GM12878 (cell line): ENCODE results near the gene C18orf63. TPM values are rescaled to one million over a fixed set of nuclear protein-coding genes. Genes with fewer than 3 reads are reported as not detected.

ENCODE experiments used
- ATAC-seq: fragments of 200-7000 bp; cut with Tn5 transposase; 3 replicates; pipeline ENCODE4 v1.9.1; 2020; ENCODE audit warnings: mild to moderate bottlenecking, moderate library complexity
- BruUV-seq: library from RNA; stranded (reverse); fragments of 400-500 nt; replicated peaks from 2 replicates; lab custom pipeline; 2021; lab: Mats Ljungman, UMichigan
- CTCF ChIA-PET: fragments of 300-600 bp; sonication (Branson Sonifier 250); formaldehyde crosslinking; extraction: SDS; loops from one replicate; lab custom pipeline; 2021; ENCODE audit warnings: inconsistent platforms; lab: Yijun Ruan, JAX
- POLR2A ChIA-PET: fragments of 350-600 bp; formaldehyde crosslinking; extraction: SDS; loops from one replicate; lab custom pipeline; 2021; ENCODE audit warnings: inconsistent platforms; lab: Charles Lee
- RAD21 ChIA-PET: fragments of 300-600 bp; sonication (Branson Sonifier 250); formaldehyde crosslinking; loops from one replicate; lab custom pipeline; 2023; ENCODE audit warnings: antibody characterized with exemption; ENCODE audit not compliant: unreplicated experiment; lab: Charles Lee
- SMC1A ChIA-PET: fragments of 300-600 bp; sonication (Branson Sonifier 250); formaldehyde crosslinking; loops from one replicate; lab custom pipeline; 2023; ENCODE audit not compliant: unreplicated experiment, uncharacterized antibody; lab: Charles Lee
- DNase-seq: peaks from one replicate; pipeline ENCODE4 v3.0.0-alpha.2; 2011; ENCODE audit warnings: low read depth, low spot score
- FAIRE-seq: peaks from 3 replicates; lab custom pipeline; 2011; peaks lifted over from hg19 to GRCh38; lab: Jason Lieb, UNC
- H2AFZ ChIP-seq: 2 replicates; pipeline ENCODE4 v1.6.0; 2011; ENCODE audit warnings: low read depth, low read length, control low read depth; ENCODE audit not compliant: control insufficient read depth
- H3K27ac ChIP-seq: 2 replicates; pipeline ENCODE4 v1.5.1; 2011; ENCODE audit warnings: control low read depth; ENCODE audit not compliant: control insufficient read depth, insufficient read depth
- H3K27me3 ChIP-seq, 2 experiments: replicated peaks in 1 of 2; 2 replicates each; pipeline versions ENCODE4 v1.6.0 to v1.6.1; 2011; ENCODE audit warnings: low read length in 1 of 2; ENCODE audit not compliant: control insufficient read depth in 2 of 2, insufficient read depth in 2 of 2
- H3K36me3 ChIP-seq, 2 experiments: 2 replicates each; pipeline ENCODE4 v1.5.1; 2011; ENCODE audit warnings: low read length in 1 of 2; ENCODE audit not compliant: control insufficient read depth in 2 of 2, insufficient read depth in 2 of 2
- H3K4me1 ChIP-seq: 2 replicates; pipeline ENCODE4 v1.6.1; 2011; ENCODE audit warnings: mild to moderate bottlenecking, low read length, moderate library complexity, mixed read lengths; ENCODE audit not compliant: control insufficient read depth, insufficient read depth
- H3K4me2 ChIP-seq: 2 replicates; pipeline ENCODE4 v1.6.0; 2011; ENCODE audit warnings: control low read depth; ENCODE audit not compliant: control insufficient read depth, insufficient read depth
- H3K4me3 ChIP-seq: fragments of 200-600 bp; sonication (generic); 2 replicates; pipeline ENCODE4 v1.5.1; 2016
- H3K79me2 ChIP-seq: 2 replicates; pipeline ENCODE4 v1.6.0; 2011; ENCODE audit warnings: low read length; ENCODE audit not compliant: control insufficient read depth, insufficient read depth
- H3K9ac ChIP-seq: 2 replicates; pipeline ENCODE4 v1.8.0; 2011; ENCODE audit warnings: low read length, control low read depth, mixed read lengths; ENCODE audit not compliant: control insufficient read depth, insufficient read depth
- H3K9me3 ChIP-seq: replicated peaks from 3 replicates; pipeline ENCODE4 v1.5.1; 2011; ENCODE audit warnings: mild to moderate bottlenecking, low read length; ENCODE audit not compliant: control insufficient read depth, insufficient read depth
- H4K20me1 ChIP-seq: 2 replicates; pipeline ENCODE4 v1.6.0; 2011; ENCODE audit not compliant: control insufficient read depth, insufficient read depth
- PAX5 ChIP-seq: IDR thresholded peaks from 2 replicates; pipeline ENCODE4 v1.6.1; 2011; ENCODE audit warnings: low read depth, low read length, borderline replicate concordance
- RB1 ChIP-seq: fragments of 450-650 bp; formaldehyde crosslinking; IDR thresholded peaks from 2 replicates; pipeline ENCODE4 v1.6.1; 2017; ENCODE audit warnings: mild to moderate bottlenecking, borderline replicate concordance
- SMC3 ChIP-seq: IDR thresholded peaks from 2 replicates; pipeline ENCODE4 v1.6.1; 2011; ENCODE audit warnings: low read length, improper control_type of control experiment, borderline replicate concordance
- SUZ12 ChIP-seq: fragments of 200-600 bp; sonication (generic); IDR thresholded peaks from one replicate; pipeline ENCODE4 v1.6.1; 2018; ENCODE audit warnings: antibody characterized with exemption, mild to moderate bottlenecking; ENCODE audit not compliant: unreplicated experiment
- ZSCAN29 ChIP-seq: fragments of 450-650 bp; IDR thresholded peaks from 2 replicates; pipeline ENCODE4 v1.6.1; 2017; ENCODE audit warnings: mild to moderate bottlenecking, moderate library complexity
- WGBS: methylation state at CpG from one replicate; pipeline ENCODE4 v1.1.6; 2016; ENCODE audit warnings: low lambda C conversion rate; ENCODE audit not compliant: insufficient replicate concordance, insufficient coverage; ENCODE audit errors: missing lambda C conversion rate; 5-methylcytosine and 5-hydroxymethylcytosine counted together
- in situ Hi-C: fragments of 300-500 bp; cut with MboI; formaldehyde crosslinking; loops from 9 replicates; pipeline ENCODE4 v1.14.3; 2018; ENCODE audit warnings: mixed read lengths
- intact Hi-C: fragments of 100-400 bp; cut with micrococcal nuclease; formaldehyde crosslinking; loops from one replicate; pipeline ENCODE4 v1.14.2; 2022; ENCODE audit not compliant: unreplicated experiment
- polyA plus RNA-seq, 11 experiments: library from polyadenylated mRNA; depleted of rRNA in 4 of 11; unstranded in 6 of 11; stranded (reverse) in 5 of 11; fragments of >200 nt; fragmentation: Nextera tagmentation in 4 of 11; fragmentation: Illumina TruSeq in 1 of 11; extraction: Ambion mirVana in 4 of 11; extraction: Trizol in 1 of 11; gene quantifications; 1 replicate in 1 of 11; 2 replicates in 10 of 11; pipeline versions ENCODE4 v1.2.1 to v1.2.3, GENCODE V29; 2011 to 2016; ENCODE audit warnings: inconsistent platforms in 2 of 11, missing spikeins in 2 of 11, low read depth in 1 of 11
- total RNA-seq, 4 experiments: library from RNA; depleted of rRNA in 3 of 4; stranded (reverse); fragments of >200 nt in 3 of 4; fragmentation: Illumina TruSeq in 1 of 4; extraction: Trizol in 1 of 4; gene quantifications; 2 replicates each; pipeline versions ENCODE4 v1.2.1 to v1.2.3, GENCODE V29; 2013 to 2021
- TF ChIP-seq, protein P1 (sequence below): fragments of 450-650 bp; formaldehyde crosslinking; IDR thresholded peaks from 2 replicates; pipeline ENCODE4 v1.5.0; 2022; ENCODE audit warnings: mild to moderate bottlenecking, missing genetic modification characterization
- TF ChIP-seq, protein P2 (sequence below): IDR thresholded peaks from 2 replicates; pipeline ENCODE4 v1.6.1; 2012; ENCODE audit warnings: low read depth, low read length, improper control_type of control experiment
- TF ChIP-seq, protein P3 (sequence below): fragments of 450-650 bp; IDR thresholded peaks from 2 replicates; pipeline ENCODE4 v1.6.1; 2017; ENCODE audit warnings: mild to moderate bottlenecking
- TF ChIP-seq, protein P4 (sequence below): IDR thresholded peaks from 2 replicates; pipeline ENCODE4 v1.6.1; 2012; ENCODE audit warnings: mild to moderate bottlenecking, low read depth, low read length
- TF ChIP-seq, protein P5 (sequence below): fragments of 450-650 bp; IDR thresholded peaks from 2 replicates; pipeline ENCODE4 v1.6.1; 2016; ENCODE audit warnings: mild to moderate bottlenecking

C18orf63 gene
- total and polyA plus RNA-seq, 10 of the 15 experiments (the other 5 are each of a cell fraction or from before 2014, with no cell fraction given), result not detected

DNA sequence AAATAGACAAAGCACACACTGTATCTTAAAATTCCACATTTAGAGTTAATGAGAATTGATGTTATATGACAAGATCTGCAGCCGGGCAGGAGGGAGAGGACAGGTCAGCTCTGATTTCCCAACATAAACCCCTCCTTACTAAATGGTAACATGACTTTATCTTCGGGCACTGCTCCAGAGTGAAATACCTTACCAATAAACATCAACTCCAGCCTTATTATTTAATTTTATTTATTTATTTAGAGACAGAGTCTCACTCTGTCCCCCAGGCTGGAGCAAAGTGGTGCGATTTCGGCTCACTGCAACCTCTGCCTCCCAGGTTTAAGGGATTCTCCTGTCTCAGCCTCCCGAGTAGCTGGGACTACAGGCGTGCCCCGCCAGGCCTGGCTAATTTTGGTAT, 25.6 kb upstream of the C18orf63 start (continued):
- TF ChIP-seq, protein P1, sequence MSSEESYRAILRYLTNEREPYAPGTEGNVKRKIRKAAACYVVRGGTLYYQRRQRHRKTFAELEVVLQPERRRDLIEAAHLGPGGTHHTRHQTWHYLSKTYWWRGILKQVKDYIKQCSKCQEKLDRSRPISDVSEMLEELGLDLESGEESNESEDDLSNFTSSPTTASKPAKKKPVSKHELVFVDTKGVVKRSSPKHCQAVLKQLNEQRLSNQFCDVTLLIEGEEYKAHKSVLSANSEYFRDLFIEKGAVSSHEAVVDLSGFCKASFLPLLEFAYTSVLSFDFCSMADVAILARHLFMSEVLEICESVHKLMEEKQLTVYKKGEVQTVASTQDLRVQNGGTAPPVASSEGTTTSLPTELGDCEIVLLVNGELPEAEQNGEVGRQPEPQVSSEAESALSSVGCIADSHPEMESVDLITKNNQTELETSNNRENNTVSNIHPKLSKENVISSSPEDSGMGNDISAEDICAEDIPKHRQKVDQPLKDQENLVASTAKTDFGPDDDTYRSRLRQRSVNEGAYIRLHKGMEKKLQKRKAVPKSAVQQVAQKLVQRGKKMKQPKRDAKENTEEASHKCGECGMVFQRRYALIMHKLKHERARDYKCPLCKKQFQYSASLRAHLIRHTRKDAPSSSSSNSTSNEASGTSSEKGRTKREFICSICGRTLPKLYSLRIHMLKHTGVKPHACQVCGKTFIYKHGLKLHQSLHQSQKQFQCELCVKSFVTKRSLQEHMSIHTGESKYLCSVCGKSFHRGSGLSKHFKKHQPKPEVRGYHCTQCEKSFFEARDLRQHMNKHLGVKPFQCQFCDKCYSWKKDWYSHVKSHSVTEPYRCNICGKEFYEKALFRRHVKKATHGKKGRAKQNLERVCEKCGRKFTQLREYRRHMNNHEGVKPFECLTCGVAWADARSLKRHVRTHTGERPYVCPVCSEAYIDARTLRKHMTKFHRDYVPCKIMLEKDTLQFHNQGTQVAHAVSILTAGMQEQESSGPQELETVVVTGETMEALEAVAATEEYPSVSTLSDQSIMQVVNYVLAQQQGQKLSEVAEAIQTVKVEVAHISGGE, result no peak
- TF ChIP-seq PAX5, result no peak
- TF ChIP-seq, protein P2, sequence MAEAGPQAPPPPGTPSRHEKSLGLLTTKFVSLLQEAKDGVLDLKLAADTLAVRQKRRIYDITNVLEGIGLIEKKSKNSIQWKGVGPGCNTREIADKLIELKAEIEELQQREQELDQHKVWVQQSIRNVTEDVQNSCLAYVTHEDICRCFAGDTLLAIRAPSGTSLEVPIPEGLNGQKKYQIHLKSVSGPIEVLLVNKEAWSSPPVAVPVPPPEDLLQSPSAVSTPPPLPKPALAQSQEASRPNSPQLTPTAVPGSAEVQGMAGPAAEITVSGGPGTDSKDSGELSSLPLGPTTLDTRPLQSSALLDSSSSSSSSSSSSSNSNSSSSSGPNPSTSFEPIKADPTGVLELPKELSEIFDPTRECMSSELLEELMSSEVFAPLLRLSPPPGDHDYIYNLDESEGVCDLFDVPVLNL, result no peak
- no peak for TF ChIP-seq ZSCAN29
- no peak for TF ChIP-seq SUZ12

DNA sequence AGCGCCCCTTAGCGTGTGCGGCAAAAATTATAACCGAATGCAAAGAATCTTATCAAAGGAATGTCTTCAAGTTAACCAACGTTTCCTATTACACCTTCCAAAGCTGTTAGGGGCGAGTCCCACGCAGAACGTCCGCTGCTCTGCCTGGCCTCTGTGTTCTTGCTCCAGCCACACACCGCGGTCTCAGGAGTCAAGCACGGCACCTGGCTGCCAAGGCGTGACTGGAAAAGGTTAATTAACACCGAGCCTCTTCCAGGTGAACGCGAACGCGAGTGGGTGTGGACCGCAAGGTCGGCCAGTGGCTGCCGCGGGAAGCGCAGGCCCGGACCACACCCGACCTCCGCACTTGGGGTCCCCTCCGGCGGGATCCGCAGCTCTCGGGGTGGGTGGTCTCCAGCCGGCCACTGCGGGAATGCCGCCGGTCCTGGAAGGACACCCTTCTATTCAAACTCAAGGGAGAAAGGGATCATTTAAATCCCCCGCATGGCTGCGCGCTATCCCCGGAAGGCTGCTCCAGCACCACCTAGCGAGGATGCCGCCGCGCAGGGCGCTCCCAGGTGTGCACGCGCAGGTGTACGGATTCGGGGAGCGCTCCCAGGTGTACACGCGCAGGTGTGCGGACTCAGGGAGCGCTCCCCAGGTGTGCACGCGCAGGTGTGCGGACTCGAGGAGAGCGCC, 24.7 kb upstream of the C18orf63 start:
- no TSS peak for BruUV-seq
- Histone ChIP-seq H3K27ac (no peak overlapping the region), H3K36me3 (no peaks in the 10 kb centered on the region), H3K79me2 (peaks cover 5% of the 10 kb centered on the region; the same call in 1 of the 2 replicates), H3K9ac (peak overlapping the region; percentile 67; the same call in 1 of the 2 replicates), H3K4me1 (peaks cover 3% of the 10 kb centered on the region), H3K27me3 (no peaks in the 10 kb centered on the region), H3K4me2 (peak overlapping the region; percentile 76), H4K20me1 (no peaks in the 10 kb centered on the region), H3K9me3 (no peaks in the 10 kb centered on the region; the same call in 2 of the 3 replicates), H3K4me3 (peak overlapping the region; percentile 68), H2AFZ (peak overlapping the region; percentile 91)
- intact Hi-C loops (loop anchor here (5.0 kb wide), 1 partner anchor 206 kb away; the partner anchor contains the start of gene CNDP2), in situ Hi-C loops (no loop called here)
- ChIA-PET SMC1A (no interaction called here), POLR2A (no interaction called here), CTCF (interaction anchor here (0.6 to 1.1 kb wide), 2 partner anchors 52 to 206 kb away, joined by 3 read pairs; no protein-coding TSS in a partner anchor), RAD21 (interaction anchor here (1.9 kb wide), 1 partner anchor 27 kb away, joined by 7 read pairs; no protein-coding TSS in a partner anchor)
- ATAC-seq, result no peak
- WGBS, result 53% methylated on average over 57 of the region's 57 CpGs
- DNase-seq, result no peak
- FAIRE-seq, result no peak
- TF ChIP-seq SMC3 (no peak), RB1 (no peak)
- TF ChIP-seq, protein P3, sequence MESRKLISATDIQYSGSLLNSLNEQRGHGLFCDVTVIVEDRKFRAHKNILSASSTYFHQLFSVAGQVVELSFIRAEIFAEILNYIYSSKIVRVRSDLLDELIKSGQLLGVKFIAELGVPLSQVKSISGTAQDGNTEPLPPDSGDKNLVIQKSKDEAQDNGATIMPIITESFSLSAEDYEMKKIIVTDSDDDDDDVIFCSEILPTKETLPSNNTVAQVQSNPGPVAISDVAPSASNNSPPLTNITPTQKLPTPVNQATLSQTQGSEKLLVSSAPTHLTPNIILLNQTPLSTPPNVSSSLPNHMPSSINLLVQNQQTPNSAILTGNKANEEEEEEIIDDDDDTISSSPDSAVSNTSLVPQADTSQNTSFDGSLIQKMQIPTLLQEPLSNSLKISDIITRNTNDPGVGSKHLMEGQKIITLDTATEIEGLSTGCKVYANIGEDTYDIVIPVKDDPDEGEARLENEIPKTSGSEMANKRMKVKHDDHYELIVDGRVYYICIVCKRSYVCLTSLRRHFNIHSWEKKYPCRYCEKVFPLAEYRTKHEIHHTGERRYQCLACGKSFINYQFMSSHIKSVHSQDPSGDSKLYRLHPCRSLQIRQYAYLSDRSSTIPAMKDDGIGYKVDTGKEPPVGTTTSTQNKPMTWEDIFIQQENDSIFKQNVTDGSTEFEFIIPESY, result peak; percentile 25; the same call in 1 of the 2 replicates
- TF ChIP-seq, protein P4, sequence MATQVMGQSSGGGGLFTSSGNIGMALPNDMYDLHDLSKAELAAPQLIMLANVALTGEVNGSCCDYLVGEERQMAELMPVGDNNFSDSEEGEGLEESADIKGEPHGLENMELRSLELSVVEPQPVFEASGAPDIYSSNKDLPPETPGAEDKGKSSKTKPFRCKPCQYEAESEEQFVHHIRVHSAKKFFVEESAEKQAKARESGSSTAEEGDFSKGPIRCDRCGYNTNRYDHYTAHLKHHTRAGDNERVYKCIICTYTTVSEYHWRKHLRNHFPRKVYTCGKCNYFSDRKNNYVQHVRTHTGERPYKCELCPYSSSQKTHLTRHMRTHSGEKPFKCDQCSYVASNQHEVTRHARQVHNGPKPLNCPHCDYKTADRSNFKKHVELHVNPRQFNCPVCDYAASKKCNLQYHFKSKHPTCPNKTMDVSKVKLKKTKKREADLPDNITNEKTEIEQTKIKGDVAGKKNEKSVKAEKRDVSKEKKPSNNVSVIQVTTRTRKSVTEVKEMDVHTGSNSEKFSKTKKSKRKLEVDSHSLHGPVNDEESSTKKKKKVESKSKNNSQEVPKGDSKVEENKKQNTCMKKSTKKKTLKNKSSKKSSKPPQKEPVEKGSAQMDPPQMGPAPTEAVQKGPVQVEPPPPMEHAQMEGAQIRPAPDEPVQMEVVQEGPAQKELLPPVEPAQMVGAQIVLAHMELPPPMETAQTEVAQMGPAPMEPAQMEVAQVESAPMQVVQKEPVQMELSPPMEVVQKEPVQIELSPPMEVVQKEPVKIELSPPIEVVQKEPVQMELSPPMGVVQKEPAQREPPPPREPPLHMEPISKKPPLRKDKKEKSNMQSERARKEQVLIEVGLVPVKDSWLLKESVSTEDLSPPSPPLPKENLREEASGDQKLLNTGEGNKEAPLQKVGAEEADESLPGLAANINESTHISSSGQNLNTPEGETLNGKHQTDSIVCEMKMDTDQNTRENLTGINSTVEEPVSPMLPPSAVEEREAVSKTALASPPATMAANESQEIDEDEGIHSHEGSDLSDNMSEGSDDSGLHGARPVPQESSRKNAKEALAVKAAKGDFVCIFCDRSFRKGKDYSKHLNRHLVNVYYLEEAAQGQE, result no peak
- TF ChIP-seq, protein P5, sequence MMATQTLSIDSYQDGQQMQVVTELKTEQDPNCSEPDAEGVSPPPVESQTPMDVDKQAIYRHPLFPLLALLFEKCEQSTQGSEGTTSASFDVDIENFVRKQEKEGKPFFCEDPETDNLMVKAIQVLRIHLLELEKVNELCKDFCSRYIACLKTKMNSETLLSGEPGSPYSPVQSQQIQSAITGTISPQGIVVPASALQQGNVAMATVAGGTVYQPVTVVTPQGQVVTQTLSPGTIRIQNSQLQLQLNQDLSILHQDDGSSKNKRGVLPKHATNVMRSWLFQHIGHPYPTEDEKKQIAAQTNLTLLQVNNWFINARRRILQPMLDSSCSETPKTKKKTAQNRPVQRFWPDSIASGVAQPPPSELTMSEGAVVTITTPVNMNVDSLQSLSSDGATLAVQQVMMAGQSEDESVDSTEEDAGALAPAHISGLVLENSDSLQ, result no peak
